GM23338 (cell line): ENCODE data around the gene RHBDF2. TPM values are rescaled to one million over a fixed set of nuclear protein-coding genes. Genes with fewer than 3 reads are reported as not detected.

Experiments used
- ATAC-seq: fragments of 200-7000 bp; cut with Tn5 transposase; 3 replicates; pipeline ENCODE4 v1.9.1; 2020
- DNase-seq: peaks from one replicate; pipeline ENCODE4 v3.0.0-alpha.2; 2015; ENCODE audit warnings: low spot score
- H2AFZ ChIP-seq: fragments of 200-600 bp; sonication (generic); 2 replicates; pipeline ENCODE4 v1.8.0; 2016; ENCODE audit warnings: antibody characterized with exemption, mild to moderate bottlenecking, moderate library complexity
- H3F3A ChIP-seq: fragments of 200-600 bp; sonication (generic); replicated peaks from 2 replicates; pipeline ENCODE4 v1.8.0; 2017; ENCODE audit warnings: antibody characterized with exemption, mixed run types, low read depth
- H3K27ac ChIP-seq: fragments of 200-600 bp; sonication (generic); 2 replicates; pipeline ENCODE4 v1.6.1; 2016; ENCODE audit warnings: low read depth
- H3K27me3 ChIP-seq: fragments of 200-600 bp; sonication (generic); 2 replicates; pipeline ENCODE4 v1.8.0; 2016; ENCODE audit warnings: mild to moderate bottlenecking, mixed run types, moderate library complexity; ENCODE audit not compliant: insufficient read depth
- H3K36me3 ChIP-seq: fragments of 200-600 bp; sonication (generic); 2 replicates; pipeline ENCODE4 v1.8.0; 2016; ENCODE audit warnings: mild to moderate bottlenecking; ENCODE audit not compliant: insufficient read depth
- H3K4me1 ChIP-seq: fragments of 200-600 bp; sonication (generic); 2 replicates; pipeline ENCODE4 v1.8.0; 2016; ENCODE audit warnings: mild to moderate bottlenecking, moderate library complexity; ENCODE audit not compliant: insufficient read depth
- H3K4me2 ChIP-seq: fragments of 200-600 bp; sonication (generic); 2 replicates; pipeline ENCODE4 v1.7.1; 2017; ENCODE audit warnings: mixed run types
- H3K4me3 ChIP-seq: fragments of 200-600 bp; sonication (generic); 2 replicates; pipeline ENCODE4 v1.6.1; 2016; ENCODE audit warnings: mixed run types
- H3K79me2 ChIP-seq: fragments of 200-600 bp; sonication (generic); replicated peaks from 2 replicates; pipeline ENCODE4 v1.8.0; 2017; ENCODE audit warnings: mild to moderate bottlenecking; ENCODE audit not compliant: insufficient read depth
- H3K9me2 ChIP-seq: fragments of 200-600 bp; sonication (generic); 2 replicates; pipeline ENCODE4 v1.8.0; 2017; ENCODE audit not compliant: insufficient read depth
- H4K20me1 ChIP-seq: fragments of 200-600 bp; sonication (generic); replicated peaks from 2 replicates; pipeline ENCODE4 v1.8.0; 2017; ENCODE audit warnings: mild to moderate bottlenecking; ENCODE audit not compliant: insufficient read depth
- H3K27ac Mint-ChIP-seq: 2 replicates; pipeline ENCODE4 v1.8.0; 2020; ENCODE audit warnings: inconsistent platforms, mild to moderate bottlenecking, moderate library complexity, mixed read lengths
- H3K27me3 Mint-ChIP-seq: 3 replicates; pipeline ENCODE4 v1.8.0; 2022; ENCODE audit warnings: low read depth, mild to moderate bottlenecking, moderate library complexity, mixed read lengths, inconsistent platforms; ENCODE audit not compliant: insufficient read depth, poor library complexity
- H3K36me3 Mint-ChIP-seq: 3 replicates; pipeline ENCODE4 v1.8.0; 2021; ENCODE audit warnings: low read depth, mild to moderate bottlenecking, inconsistent platforms, moderate library complexity, mixed read lengths
- H3K4me1 Mint-ChIP-seq: 3 replicates; pipeline ENCODE4 v1.8.0; 2020; ENCODE audit warnings: mild to moderate bottlenecking, inconsistent platforms, mixed read lengths
- H3K4me3 Mint-ChIP-seq: 3 replicates; pipeline ENCODE4 v1.8.0; 2021; ENCODE audit warnings: moderate library complexity, mild to moderate bottlenecking, inconsistent platforms, mixed read lengths
- H3K9me3 Mint-ChIP-seq: 3 replicates; pipeline ENCODE4 v1.8.0; 2020; ENCODE audit warnings: moderate library complexity, mild to moderate bottlenecking, inconsistent platforms, mixed read lengths
- CREB1 ChIP-seq: fragments of 250-450 bp; sonication (Bioruptor Pico); IDR thresholded peaks from 2 replicates; pipeline ENCODE4 v1.5.0; 2020; ENCODE audit warnings: low read depth, mild to moderate bottlenecking, moderate library complexity
- EZH2phosphoT487 ChIP-seq: fragments of 200-600 bp; sonication (generic); IDR thresholded peaks from one replicate; pipeline ENCODE4 v1.8.1; 2018; ENCODE audit warnings: antibody characterized with exemption; ENCODE audit not compliant: unreplicated experiment
- JUNB ChIP-seq: IDR thresholded peaks from one replicate; pipeline ENCODE4 v1.6.1; 2016; ENCODE audit warnings: antibody characterized with exemption; ENCODE audit not compliant: unreplicated experiment
- NANOG ChIP-seq: IDR thresholded peaks from 2 replicates; pipeline ENCODE4 v1.6.1; 2016; ENCODE audit warnings: antibody characterized with exemption, borderline replicate concordance
- POLR2AphosphoS5 ChIP-seq: IDR thresholded peaks from 2 replicates; pipeline ENCODE4 v1.6.1; 2016; ENCODE audit warnings: antibody characterized with exemption, low read depth
- STAT1 ChIP-seq: IDR thresholded peaks from one replicate; pipeline ENCODE4 v1.6.1; 2016; ENCODE audit warnings: antibody characterized with exemption; ENCODE audit not compliant: unreplicated experiment
- ZNF114 ChIP-seq: fragments of 250-450 bp; sonication (Bioruptor Pico); IDR thresholded peaks from 2 replicates; pipeline ENCODE4 v1.5.0; 2020; ENCODE audit warnings: mild to moderate bottlenecking, moderate library complexity
- ZNF331 ChIP-seq: fragments of 250-450 bp; sonication (Bioruptor Pico); IDR thresholded peaks from 2 replicates; pipeline ENCODE4 v1.5.0; 2020; ENCODE audit warnings: low read depth, mild to moderate bottlenecking, moderate library complexity
- polyA plus RNA-seq: library from polyadenylated mRNA; unstranded; fragments of >200 nt; fragmentation: Nextera tagmentation; extraction: Ambion mirVana; gene quantifications from 2 replicates; pipeline ENCODE4 v1.2.1, GENCODE V29; 2016
- total RNA-seq: library from RNA; depleted of rRNA; stranded (reverse); fragments of >200 nt; shearing (Covaris generic); gene quantifications from 2 replicates; pipeline ENCODE4 v1.2.3, GENCODE V29; 2014
- TF ChIP-seq, protein P1 (sequence below): IDR thresholded peaks from one replicate; pipeline ENCODE4 v1.6.1; 2018; ENCODE audit warnings: antibody characterized with exemption; ENCODE audit not compliant: unreplicated experiment
- TF ChIP-seq, protein P2 (sequence below): fragments of 250-450 bp; sonication (Bioruptor Pico); IDR thresholded peaks from 2 replicates; pipeline ENCODE4 v1.5.0; 2020; ENCODE audit warnings: mild to moderate bottlenecking, moderate library complexity

The RHBDF2 gene
- total and polyA plus RNA-seq, 2 experiments from 2014 or later = 9.4 to 29.5 TPM

DNA sequence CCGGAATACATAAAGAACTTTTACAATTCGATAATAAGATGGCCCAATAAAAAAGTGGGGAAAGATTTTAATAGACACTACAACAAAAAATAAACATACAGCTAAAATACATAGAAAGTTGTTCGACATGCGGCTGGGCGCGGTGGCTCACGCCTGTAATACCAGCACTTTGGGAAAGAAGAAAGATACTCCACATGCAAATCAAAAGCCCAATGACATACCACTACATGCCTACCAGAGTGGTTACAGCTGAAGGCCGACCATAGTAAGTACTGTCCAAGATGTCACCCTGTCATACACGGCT, 47.9 kb upstream of the RHBDF2 start (continued):
- TF ChIP-seq, protein P1, sequence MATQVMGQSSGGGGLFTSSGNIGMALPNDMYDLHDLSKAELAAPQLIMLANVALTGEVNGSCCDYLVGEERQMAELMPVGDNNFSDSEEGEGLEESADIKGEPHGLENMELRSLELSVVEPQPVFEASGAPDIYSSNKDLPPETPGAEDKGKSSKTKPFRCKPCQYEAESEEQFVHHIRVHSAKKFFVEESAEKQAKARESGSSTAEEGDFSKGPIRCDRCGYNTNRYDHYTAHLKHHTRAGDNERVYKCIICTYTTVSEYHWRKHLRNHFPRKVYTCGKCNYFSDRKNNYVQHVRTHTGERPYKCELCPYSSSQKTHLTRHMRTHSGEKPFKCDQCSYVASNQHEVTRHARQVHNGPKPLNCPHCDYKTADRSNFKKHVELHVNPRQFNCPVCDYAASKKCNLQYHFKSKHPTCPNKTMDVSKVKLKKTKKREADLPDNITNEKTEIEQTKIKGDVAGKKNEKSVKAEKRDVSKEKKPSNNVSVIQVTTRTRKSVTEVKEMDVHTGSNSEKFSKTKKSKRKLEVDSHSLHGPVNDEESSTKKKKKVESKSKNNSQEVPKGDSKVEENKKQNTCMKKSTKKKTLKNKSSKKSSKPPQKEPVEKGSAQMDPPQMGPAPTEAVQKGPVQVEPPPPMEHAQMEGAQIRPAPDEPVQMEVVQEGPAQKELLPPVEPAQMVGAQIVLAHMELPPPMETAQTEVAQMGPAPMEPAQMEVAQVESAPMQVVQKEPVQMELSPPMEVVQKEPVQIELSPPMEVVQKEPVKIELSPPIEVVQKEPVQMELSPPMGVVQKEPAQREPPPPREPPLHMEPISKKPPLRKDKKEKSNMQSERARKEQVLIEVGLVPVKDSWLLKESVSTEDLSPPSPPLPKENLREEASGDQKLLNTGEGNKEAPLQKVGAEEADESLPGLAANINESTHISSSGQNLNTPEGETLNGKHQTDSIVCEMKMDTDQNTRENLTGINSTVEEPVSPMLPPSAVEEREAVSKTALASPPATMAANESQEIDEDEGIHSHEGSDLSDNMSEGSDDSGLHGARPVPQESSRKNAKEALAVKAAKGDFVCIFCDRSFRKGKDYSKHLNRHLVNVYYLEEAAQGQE = no peak
- TF ChIP-seq STAT1 = no peak

DNA sequence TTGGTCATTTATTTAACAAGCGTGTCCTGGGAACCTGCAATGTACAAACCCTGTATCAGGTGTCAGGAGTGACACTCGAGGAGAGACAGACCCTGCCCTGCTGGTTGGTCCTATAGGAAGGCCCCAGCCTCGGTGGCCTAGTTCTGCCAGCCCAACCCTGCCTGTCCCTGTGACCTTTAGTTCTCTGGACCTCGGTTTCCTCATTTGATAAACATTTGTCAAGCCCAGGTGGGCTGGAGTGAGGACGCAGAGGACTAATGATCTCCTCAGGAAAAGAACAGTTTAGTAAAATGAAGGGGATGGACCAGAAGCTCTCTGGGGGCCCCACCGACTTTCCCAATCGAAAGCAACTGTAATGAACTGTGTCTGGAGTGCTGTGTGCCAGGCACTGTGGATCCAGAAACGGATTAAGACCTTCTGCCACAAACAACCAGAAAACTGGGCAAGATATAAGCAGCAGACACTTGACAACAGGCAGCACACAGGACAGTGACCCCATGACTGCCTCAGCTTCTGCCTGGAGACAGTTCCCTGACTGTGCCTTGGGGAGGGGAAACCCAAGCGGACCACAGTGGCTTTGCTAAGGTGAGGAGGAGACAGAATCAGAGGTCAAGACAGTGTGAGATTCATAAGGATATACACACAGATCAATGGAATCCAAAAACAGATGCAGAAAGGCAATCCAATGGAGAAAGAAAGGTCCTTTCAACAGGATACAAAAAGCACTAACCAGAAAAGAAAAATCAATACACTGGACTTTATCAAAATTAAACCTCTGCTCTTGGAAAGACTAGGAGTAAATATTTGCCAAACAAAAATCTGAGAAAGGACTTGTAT, 47.4 kb upstream of the RHBDF2 start:
- no peaks in the 10 kb centered on the region for H3K9me2 ChIP-seq
- peaks cover 20% of the 10 kb centered on the region for H3K4me1 Mint-ChIP-seq
- H3K27ac ChIP-seq = no peak overlapping the region
- no peak overlapping the region for H2AFZ ChIP-seq
- no peak overlapping the region for H3K4me3 ChIP-seq
- H3K79me2 ChIP-seq = no peaks in the 10 kb centered on the region
- DNase-seq (peak; percentile 1), ATAC-seq (no peak)
- no peak overlapping the region for H3K27ac Mint-ChIP-seq
- no peaks in the 10 kb centered on the region for H3K27me3 ChIP-seq
- H3K4me1 ChIP-seq = peaks cover 12% of the 10 kb centered on the region; the same call in 1 of the 2 replicates
- H3F3A ChIP-seq = no peaks in the 10 kb centered on the region; the same call in 1 of the 2 replicates
- H3K36me3 Mint-ChIP-seq = no peaks in the 10 kb centered on the region
- no peak for TF ChIP-seq NANOG
- TF ChIP-seq ZNF331 = no peak
- no peak for TF ChIP-seq CREB1 (CRISPR knock-in tag)
- no peak for TF ChIP-seq ZNF114
- TF ChIP-seq JUNB = no peak
- TF ChIP-seq STAT1 = no peak
- TF ChIP-seq POLR2AphosphoS5 = no peak
- TF ChIP-seq, protein P2, sequence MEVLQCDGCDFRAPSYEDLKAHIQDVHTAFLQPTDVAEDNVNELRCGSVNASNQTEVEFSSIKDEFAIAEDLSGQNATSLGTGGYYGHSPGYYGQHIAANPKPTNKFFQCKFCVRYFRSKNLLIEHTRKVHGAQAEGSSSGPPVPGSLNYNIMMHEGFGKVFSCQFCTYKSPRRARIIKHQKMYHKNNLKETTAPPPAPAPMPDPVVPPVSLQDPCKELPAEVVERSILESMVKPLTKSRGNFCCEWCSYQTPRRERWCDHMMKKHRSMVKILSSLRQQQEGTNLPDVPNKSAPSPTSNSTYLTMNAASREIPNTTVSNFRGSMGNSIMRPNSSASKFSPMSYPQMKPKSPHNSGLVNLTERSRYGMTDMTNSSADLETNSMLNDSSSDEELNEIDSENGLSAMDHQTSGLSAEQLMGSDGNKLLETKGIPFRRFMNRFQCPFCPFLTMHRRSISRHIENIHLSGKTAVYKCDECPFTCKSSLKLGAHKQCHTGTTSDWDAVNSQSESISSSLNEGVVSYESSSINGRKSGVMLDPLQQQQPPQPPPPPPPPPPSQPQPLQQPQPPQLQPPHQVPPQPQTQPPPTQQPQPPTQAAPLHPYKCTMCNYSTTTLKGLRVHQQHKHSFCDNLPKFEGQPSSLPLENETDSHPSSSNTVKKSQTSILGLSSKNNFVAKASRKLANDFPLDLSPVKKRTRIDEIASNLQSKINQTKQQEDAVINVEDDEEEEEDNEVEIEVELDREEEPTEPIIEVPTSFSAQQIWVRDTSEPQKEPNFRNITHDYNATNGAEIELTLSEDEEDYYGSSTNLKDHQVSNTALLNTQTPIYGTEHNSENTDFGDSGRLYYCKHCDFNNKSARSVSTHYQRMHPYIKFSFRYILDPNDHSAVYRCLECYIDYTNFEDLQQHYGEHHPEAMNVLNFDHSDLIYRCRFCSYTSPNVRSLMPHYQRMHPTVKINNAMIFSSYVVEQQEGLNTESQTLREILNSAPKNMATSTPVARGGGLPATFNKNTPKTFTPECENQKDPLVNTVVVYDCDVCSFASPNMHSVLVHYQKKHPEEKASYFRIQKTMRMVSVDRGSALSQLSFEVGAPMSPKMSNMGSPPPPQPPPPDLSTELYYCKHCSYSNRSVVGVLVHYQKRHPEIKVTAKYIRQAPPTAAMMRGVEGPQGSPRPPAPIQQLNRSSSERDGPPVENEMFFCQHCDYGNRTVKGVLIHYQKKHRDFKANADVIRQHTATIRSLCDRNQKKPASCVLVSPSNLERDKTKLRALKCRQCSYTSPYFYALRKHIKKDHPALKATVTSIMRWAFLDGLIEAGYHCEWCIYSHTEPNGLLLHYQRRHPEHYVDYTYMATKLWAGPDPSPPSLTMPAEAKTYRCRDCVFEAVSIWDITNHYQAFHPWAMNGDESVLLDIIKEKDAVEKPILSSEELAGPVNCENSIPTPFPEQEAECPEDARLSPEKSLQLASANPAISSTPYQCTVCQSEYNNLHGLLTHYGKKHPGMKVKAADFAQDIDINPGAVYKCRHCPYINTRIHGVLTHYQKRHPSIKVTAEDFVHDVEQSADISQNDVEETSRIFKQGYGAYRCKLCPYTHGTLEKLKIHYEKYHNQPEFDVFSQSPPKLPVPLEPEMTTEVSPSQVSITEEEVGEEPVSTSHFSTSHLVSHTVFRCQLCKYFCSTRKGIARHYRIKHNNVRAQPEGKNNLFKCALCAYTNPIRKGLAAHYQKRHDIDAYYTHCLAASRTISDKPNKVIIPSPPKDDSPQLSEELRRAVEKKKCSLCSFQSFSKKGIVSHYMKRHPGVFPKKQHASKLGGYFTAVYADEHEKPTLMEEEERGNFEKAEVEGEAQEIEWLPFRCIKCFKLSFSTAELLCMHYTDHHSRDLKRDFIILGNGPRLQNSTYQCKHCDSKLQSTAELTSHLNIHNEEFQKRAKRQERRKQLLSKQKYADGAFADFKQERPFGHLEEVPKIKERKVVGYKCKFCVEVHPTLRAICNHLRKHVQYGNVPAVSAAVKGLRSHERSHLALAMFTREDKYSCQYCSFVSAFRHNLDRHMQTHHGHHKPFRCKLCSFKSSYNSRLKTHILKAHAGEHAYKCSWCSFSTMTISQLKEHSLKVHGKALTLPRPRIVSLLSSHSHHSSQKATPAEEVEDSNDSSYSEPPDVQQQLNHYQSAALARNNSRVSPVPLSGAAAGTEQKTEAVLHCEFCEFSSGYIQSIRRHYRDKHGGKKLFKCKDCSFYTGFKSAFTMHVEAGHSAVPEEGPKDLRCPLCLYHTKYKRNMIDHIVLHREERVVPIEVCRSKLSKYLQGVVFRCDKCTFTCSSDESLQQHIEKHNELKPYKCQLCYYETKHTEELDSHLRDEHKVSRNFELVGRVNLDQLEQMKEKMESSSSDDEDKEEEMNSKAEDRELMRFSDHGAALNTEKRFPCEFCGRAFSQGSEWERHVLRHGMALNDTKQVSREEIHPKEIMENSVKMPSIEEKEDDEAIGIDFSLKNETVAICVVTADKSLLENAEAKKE (CRISPR knock-in tag) = no peak
- no peak for TF ChIP-seq EZH2phosphoT487
- H3K36me3 ChIP-seq = no peaks in the 10 kb centered on the region
- no peak overlapping the region for H3K4me3 Mint-ChIP-seq
- H4K20me1 ChIP-seq = no peaks in the 10 kb centered on the region
- H3K9me3 Mint-ChIP-seq = no peaks in the 10 kb centered on the region
- no peak overlapping the region for H3K4me2 ChIP-seq
- H3K27me3 Mint-ChIP-seq = peaks cover 16% of the 10 kb centered on the region
